SH-SY5Y (cell line): ENCODE data around the gene CCR2.

Source experiments
- GATA2 ChIP-seq: IDR thresholded peaks from 2 replicates; pipeline ENCODE4 v1.6.1; 2011; ENCODE audit warnings: mild to moderate bottlenecking, low read depth, low read length
- GATA3 ChIP-seq: IDR thresholded peaks from 2 replicates; pipeline ENCODE4 v1.6.1; 2011; ENCODE audit warnings: low read depth, mild to moderate bottlenecking, low read length, moderate library complexity

The CCR2 gene

DNA sequence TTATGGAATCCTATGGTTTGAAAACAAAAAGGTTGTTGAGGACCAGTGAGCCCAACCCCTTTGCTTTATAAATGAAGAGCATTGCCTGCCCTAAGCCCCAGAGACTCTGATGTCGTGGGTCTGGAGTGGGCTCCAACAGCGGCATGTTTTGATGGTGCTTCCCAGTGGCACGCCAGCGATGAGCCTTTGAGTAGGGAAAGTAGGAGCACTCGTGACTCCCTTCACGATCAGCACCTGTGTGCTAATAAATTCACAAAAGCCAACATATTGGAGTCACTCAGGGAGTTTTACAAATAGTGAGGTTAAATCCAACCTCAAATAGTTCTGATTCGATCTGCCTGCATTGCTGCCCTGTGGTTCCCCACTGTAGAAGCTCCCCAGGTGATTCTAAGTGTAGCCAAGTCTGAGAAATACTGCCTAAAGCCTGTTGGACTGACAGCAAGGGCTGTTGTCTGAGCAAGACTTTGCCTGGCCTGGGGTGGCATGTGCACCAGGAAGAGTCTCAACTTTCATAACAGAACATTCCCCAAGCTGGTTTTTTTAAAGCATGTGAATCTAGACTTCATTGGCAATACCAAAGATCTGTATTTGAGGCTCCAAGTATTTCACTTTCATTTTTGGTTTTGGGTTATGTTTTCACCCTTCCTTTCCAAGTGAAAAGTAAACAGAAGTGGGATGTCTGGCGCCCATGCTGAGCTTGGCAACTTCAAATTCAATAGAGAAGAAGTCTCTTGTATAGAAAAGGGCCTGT, 26.7 kb downstream of the CCR2 start:
- TF ChIP-seq GATA3 (no peak), GATA2 (no peak)

DNA sequence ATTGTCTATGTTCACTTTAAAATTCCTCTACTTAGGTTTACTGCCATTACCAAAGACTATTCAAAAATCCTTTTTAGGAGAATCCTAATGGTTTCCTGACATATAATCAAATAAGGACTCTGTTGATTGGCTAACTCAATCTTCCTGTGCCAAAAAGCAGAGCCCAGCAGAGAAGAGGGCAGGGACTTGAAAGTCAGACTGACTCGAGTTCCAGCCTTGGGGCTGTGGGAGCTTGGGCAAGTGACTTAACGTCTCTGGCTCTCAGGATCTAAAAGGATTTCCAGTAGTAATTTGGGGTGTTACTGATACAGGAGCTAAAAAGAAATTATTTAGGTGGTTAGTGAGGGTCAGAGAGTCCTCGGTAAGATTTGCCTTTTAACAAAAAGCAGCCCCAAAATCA, 27.7 kb downstream of the CCR2 start:
- TF ChIP-seq GATA3 (no peak), GATA2 (no peak)

DNA sequence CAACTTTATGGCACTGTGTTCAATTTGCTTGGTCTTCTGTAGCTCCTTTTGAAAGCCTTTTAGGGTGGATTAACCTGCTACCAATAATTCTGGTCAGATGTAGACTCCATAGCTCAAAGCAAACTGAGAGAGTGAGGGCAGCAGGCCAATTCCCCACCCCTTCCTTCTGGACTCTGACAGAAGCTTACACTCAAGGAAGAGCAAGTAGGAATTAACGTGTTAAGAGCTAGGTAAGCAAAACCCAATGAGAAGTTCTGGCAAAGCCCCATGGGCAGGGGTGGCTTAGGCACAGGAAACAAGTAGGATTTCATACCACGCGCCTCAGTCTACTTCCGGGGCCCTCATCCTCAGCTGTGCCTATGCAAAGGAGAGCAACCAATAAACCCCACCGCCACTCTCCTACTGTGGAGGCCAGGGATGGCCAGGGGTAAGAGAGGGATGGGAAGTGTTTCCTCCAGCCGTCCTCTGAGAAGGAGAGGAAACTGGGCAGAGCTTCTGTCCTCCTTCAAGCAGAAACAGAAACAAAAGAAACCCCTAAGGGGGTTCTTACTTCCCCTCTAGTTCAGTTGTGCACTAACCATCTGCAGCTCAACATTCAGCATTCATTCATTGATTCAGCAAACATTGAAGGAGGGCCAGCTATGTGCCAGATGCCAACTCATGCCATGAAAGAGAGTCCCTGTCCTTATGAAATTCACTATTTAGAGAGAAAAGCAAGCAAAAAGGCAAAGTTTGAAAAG, 29.5 kb downstream of the CCR2 start:
- no peak for TF ChIP-seq GATA3
- no peak for TF ChIP-seq GATA2

- TF ChIP-seq GATA3 (no peak), GATA2 (no peak)
Observed at GRCh38 chr3:46383951-46384330, 30.0 kb downstream of the CCR2 start.

- TF ChIP-seq GATA2 (no peak), GATA3 (no peak)
Observed at GRCh38 chr3:46386205-46386604, 32.3 kb downstream of the CCR2 start.

- TF ChIP-seq GATA3: no peak
- TF ChIP-seq GATA2: no peak
Observed at GRCh38 chr3:46389306-46389705, 35.4 kb downstream of the CCR2 start.

DNA sequence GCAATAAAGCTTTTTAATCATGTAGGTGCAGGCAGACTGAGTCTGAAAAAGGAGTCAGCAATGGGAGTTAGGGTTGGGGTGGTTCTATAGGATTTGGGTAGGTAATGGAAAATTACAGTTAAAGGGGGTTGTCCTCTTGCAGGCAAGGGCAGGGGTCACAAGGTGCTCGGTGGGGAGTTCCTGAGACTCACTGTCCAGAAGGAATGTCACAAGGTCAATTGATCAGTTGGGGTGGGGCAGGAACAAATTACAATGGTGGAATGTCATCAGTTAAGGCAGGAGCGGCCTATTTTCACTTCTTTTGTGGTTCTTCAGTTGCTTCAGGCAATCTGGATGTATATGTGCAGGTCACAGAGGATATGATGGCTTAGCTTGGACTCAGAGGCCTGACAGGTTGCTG, 39.1 kb downstream of the CCR2 start:
- no peak for TF ChIP-seq GATA3
- no peak for TF ChIP-seq GATA2

DNA sequence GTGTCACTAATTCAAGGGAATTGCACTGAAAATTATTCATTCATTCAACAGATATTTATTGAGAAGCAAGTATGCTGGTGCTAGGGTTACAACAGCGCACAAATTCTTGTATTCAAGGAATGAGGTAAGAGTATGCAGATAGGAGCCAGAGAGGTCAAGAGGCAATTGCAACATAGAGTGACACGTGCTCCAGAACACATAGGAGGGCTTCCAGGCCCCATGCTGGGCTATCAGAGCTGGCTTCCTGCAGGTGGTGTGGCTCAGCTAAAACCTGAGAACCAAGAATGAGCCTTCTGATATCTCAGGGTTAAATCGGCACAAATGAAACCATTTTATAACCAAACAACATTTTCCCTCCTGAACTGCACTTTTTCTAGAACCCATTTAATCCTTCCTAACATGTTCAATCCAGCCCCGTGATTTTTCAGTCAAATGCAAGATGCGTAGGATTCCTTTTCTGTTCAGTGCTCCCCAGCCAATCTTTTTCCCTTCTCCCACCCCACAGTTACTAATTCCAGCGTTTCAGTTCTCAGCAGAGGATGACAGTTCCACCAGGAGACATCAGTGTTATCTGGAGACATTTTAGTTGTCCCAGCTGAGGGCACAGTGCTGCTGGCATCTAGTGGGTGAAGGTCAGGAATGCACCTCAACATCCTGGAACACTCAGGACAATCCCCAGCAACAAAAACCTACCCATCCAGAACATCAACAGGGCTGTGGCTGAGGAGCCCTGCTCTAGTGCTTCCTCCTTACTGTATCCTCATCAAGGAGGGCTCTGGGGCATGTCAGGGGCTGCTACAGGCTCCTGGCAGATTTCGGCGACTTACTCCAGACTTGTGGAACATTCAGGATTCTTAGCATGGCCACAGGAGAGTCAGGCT, 39.9 kb downstream of the CCR2 start:
- TF ChIP-seq GATA2: no peak
- no peak for TF ChIP-seq GATA3

- TF ChIP-seq GATA2 (no peak), GATA3 (no peak)
Observed at GRCh38 chr3:46395210-46395661, 41.3 kb downstream of the CCR2 start.

DNA sequence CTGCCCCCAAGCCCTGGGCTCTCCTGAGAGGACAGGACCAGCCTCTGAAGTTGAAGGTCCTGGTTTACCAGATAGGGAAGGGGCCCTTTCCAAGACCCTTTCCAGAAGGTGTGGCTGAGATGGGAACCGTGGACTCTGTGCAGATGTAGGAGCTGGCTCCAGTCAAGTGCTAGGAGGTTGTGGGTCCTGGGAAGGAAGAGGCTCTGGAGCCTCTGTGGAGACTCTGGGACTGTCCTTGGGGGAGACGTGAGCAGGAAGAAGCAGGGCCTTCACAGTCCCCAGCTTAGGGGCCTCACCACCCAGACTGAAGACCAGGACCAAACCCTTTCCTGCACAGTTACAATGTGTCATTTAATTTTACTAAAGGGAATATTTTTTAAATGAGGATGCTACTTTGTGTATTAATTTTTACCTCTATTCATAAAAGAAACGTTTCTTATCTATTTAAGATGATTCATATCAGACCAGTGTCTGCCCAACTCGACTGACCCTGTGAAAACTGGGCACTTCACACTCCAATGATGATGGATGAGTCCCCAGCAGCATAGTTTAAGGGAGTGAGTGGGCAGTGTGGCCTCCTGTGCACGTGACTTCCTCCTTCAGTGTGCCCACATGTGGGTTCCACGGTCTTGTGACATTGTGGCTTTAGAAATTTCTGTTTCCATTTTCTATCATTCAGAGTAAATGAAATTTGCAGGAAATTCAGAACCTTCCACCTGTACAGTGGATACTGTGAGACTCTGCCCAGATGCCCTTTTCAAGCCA, 42.0 kb downstream of the CCR2 start:
- TF ChIP-seq GATA2 (no peak), GATA3 (no peak)

DNA sequence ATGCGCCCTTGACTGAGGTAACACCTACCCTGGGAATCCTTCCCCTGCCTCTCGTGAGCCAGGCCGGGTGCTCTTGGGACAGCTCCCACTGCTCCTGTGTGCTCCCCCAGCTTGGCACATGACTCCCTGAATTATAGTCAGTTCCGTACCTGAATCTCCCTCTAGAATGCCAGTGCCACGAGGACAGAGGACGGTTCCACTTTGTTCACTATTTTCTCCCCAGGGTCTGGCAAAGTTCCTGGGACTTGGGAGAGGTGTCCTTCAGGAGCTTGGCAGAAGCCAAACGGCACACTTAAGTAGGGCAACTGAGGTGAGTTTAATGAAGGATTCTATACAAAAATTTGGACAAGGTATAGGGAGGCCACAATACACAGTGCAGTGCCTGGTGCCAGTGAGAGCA, 43.2 kb downstream of the CCR2 start:
- no peak for TF ChIP-seq GATA2
- TF ChIP-seq GATA3: no peak

- no peak for TF ChIP-seq GATA2
- no peak for TF ChIP-seq GATA3
Observed at GRCh38 chr3:46398186-46398955, 44.5 kb downstream of the CCR2 start.

- TF ChIP-seq GATA3 (no peak), GATA2 (no peak)
Observed at GRCh38 chr3:46399098-46399497, 45.2 kb downstream of the CCR2 start.

- no peak for TF ChIP-seq GATA2
- TF ChIP-seq GATA3: no peak
Observed at GRCh38 chr3:46399557-46399956, 45.6 kb downstream of the CCR2 start.
